ENCODE data around the gene AGAP2.
A peak's percentile ranks its signal among the peaks of the same experiment; 100 is the strongest.
"Not testable (repeated sequence)": the region's sequence is repeated elsewhere in the genome, so short reads cannot be mapped to it uniquely, and the experiment has no call there.

AGAP2 gene

GRCh38 chr12:57715036-57715748 is 23.4 kb downstream of the AGAP2 start:
- not testable (repeated sequence) for H3K9me3 ChIP-seq (ENCODE audit: control insufficient read depth, insufficient read depth, low read length); H3K27me3 ChIP-seq (ENCODE audit: control insufficient read depth, insufficient read depth, low read length); H3K36me3 ChIP-seq (ENCODE audit: control insufficient read depth, insufficient read depth, low read length); H3K9ac ChIP-seq (ENCODE audit: low read depth, low read length); H3K4me1 ChIP-seq (ENCODE audit: control insufficient read depth, insufficient read depth, low read length); H3K4me3 ChIP-seq (ENCODE audit: low read depth, low read length)

GRCh38 chr12:57713209-57713608 is 25.3 kb downstream of the AGAP2 start:
- Histone ChIP-seq H3K4me3 (ENCODE audit: low read depth, low read length) (no peak overlapping the region), H3K9ac (ENCODE audit: low read depth, low read length) (no peak overlapping the region), H3K36me3 (ENCODE audit: control insufficient read depth, insufficient read depth, low read length) (peaks cover 3% of the 10 kb centered on the region), H3K27me3 (ENCODE audit: control insufficient read depth, insufficient read depth, low read length) (no peaks in the 10 kb centered on the region), H3K9me3 (ENCODE audit: control insufficient read depth, insufficient read depth, low read length) (no peaks in the 10 kb centered on the region), H3K4me1 (ENCODE audit: control insufficient read depth, insufficient read depth, low read length) (no peaks in the 10 kb centered on the region)

GRCh38 chr12:57712701-57713100 is 25.8 kb downstream of the AGAP2 start:
- no peaks in the 10 kb centered on the region for H3K9me3 ChIP-seq (ENCODE audit: control insufficient read depth, insufficient read depth, low read length)
- peaks cover 3% of the 10 kb centered on the region for H3K36me3 ChIP-seq (ENCODE audit: control insufficient read depth, insufficient read depth, low read length)
- no peaks in the 10 kb centered on the region for H3K27me3 ChIP-seq (ENCODE audit: control insufficient read depth, insufficient read depth, low read length)
- H3K4me1 ChIP-seq (ENCODE audit: control insufficient read depth, insufficient read depth, low read length) = no peaks in the 10 kb centered on the region
- H3K9ac ChIP-seq (ENCODE audit: low read depth, low read length) = no peak overlapping the region
- H3K4me3 ChIP-seq (ENCODE audit: low read depth, low read length) = no peak overlapping the region

- Histone ChIP-seq H3K4me1 (ENCODE audit: control insufficient read depth, insufficient read depth, low read length) (no peaks in the 10 kb centered on the region), H3K4me3 (ENCODE audit: low read depth, low read length) (no peak overlapping the region), H3K27me3 (ENCODE audit: control insufficient read depth, insufficient read depth, low read length) (no peaks in the 10 kb centered on the region), H3K9me3 (ENCODE audit: control insufficient read depth, insufficient read depth, low read length) (no peaks in the 10 kb centered on the region), H3K9ac (ENCODE audit: low read depth, low read length) (no peak overlapping the region), H3K36me3 (ENCODE audit: control insufficient read depth, insufficient read depth, low read length) (no peaks in the 10 kb centered on the region)
These were observed 30.2 kb downstream of the AGAP2 start for GRCh38 chr12:57708296-57708695.

- Histone ChIP-seq H3K9me3 (ENCODE audit: control insufficient read depth, insufficient read depth, low read length) (no peaks in the 10 kb centered on the region), H3K36me3 (ENCODE audit: control insufficient read depth, insufficient read depth, low read length) (no peaks in the 10 kb centered on the region), H3K27me3 (ENCODE audit: control insufficient read depth, insufficient read depth, low read length) (no peaks in the 10 kb centered on the region), H3K4me1 (ENCODE audit: control insufficient read depth, insufficient read depth, low read length) (no peaks in the 10 kb centered on the region), H3K9ac (ENCODE audit: low read depth, low read length) (no peak overlapping the region), H3K4me3 (ENCODE audit: low read depth, low read length) (no peak overlapping the region)
These were observed 31.3 kb downstream of the AGAP2 start for GRCh38 chr12:57707250-57707649.

GRCh38 chr12:57700317-57700716 is 38.2 kb downstream of the AGAP2 start:
- Histone ChIP-seq H3K9me3 (ENCODE audit: control insufficient read depth, insufficient read depth, low read length) (no peaks in the 10 kb centered on the region), H3K36me3 (ENCODE audit: control insufficient read depth, insufficient read depth, low read length) (no peaks in the 10 kb centered on the region), H3K4me3 (ENCODE audit: low read depth, low read length) (no peak overlapping the region), H3K27me3 (ENCODE audit: control insufficient read depth, insufficient read depth, low read length) (no peaks in the 10 kb centered on the region), H3K9ac (ENCODE audit: low read depth, low read length) (no peak overlapping the region), H3K4me1 (ENCODE audit: control insufficient read depth, insufficient read depth, low read length) (no peaks in the 10 kb centered on the region)

- Histone ChIP-seq H3K36me3 (ENCODE audit: control insufficient read depth, insufficient read depth, low read length) (no peaks in the 10 kb centered on the region), H3K4me3 (ENCODE audit: low read depth, low read length) (no peak overlapping the region), H3K9ac (ENCODE audit: low read depth, low read length) (no peak overlapping the region), H3K27me3 (ENCODE audit: control insufficient read depth, insufficient read depth, low read length) (no peaks in the 10 kb centered on the region), H3K4me1 (ENCODE audit: control insufficient read depth, insufficient read depth, low read length) (no peaks in the 10 kb centered on the region), H3K9me3 (ENCODE audit: control insufficient read depth, insufficient read depth, low read length) (no peaks in the 10 kb centered on the region)
These were observed 40.1 kb downstream of the AGAP2 start for GRCh38 chr12:57698414-57698813.

- H3K36me3 ChIP-seq (ENCODE audit: control insufficient read depth, insufficient read depth, low read length) = no peaks in the 10 kb centered on the region
- H3K27me3 ChIP-seq (ENCODE audit: control insufficient read depth, insufficient read depth, low read length) = no peaks in the 10 kb centered on the region
- H3K4me1 ChIP-seq (ENCODE audit: control insufficient read depth, insufficient read depth, low read length) = no peaks in the 10 kb centered on the region
- H3K4me3 ChIP-seq (ENCODE audit: low read depth, low read length) = no peak overlapping the region
- no peak overlapping the region for H3K9ac ChIP-seq (ENCODE audit: low read depth, low read length)
- H3K9me3 ChIP-seq (ENCODE audit: control insufficient read depth, insufficient read depth, low read length) = no peaks in the 10 kb centered on the region
These were observed 41.5 kb downstream of the AGAP2 start for GRCh38 chr12:57697076-57697475.

GRCh38 chr12:57695770-57696432 is 42.6 kb downstream of the AGAP2 start:
- H3K9ac ChIP-seq (ENCODE audit: low read depth, low read length) = no peak overlapping the region
- no peaks in the 10 kb centered on the region for H3K9me3 ChIP-seq (ENCODE audit: control insufficient read depth, insufficient read depth, low read length)
- H3K27me3 ChIP-seq (ENCODE audit: control insufficient read depth, insufficient read depth, low read length) = no peaks in the 10 kb centered on the region
- no peak overlapping the region for H3K4me3 ChIP-seq (ENCODE audit: low read depth, low read length)
- no peaks in the 10 kb centered on the region for H3K36me3 ChIP-seq (ENCODE audit: control insufficient read depth, insufficient read depth, low read length)
- no peaks in the 10 kb centered on the region for H3K4me1 ChIP-seq (ENCODE audit: control insufficient read depth, insufficient read depth, low read length)

GRCh38 chr12:57694459-57695019 is 44.0 kb downstream of the AGAP2 start:
- H3K36me3 ChIP-seq (ENCODE audit: control insufficient read depth, insufficient read depth, low read length) = no peaks in the 10 kb centered on the region
- H3K27me3 ChIP-seq (ENCODE audit: control insufficient read depth, insufficient read depth, low read length) = peaks cover 3% of the 10 kb centered on the region

GRCh38 chr12:57693659-57694458 is 44.7 kb downstream of the AGAP2 start, which contains the start of gene OS9:
OS9 (plus strand) TSS chr12:57694132; CDS start chr12:57694162, 30 bp downstream.
- Histone ChIP-seq H3K4me3 (ENCODE audit: low read depth, low read length) (peak within 1 kb of the TSS; percentile 83), H3K27me3 (ENCODE audit: control insufficient read depth, insufficient read depth, low read length) (peaks cover 3% of the 10 kb centered on the region), H3K36me3 (ENCODE audit: control insufficient read depth, insufficient read depth, low read length) (no peaks in the 10 kb centered on the region), H3K4me1 (ENCODE audit: control insufficient read depth, insufficient read depth, low read length) (no peaks in the 10 kb centered on the region), H3K9me3 (ENCODE audit: control insufficient read depth, insufficient read depth, low read length) (no peaks in the 10 kb centered on the region), H3K9ac (ENCODE audit: low read depth, low read length) (peak within 1 kb of the TSS; percentile 55)

More at GRCh38 chr12:57694459-57695019, 44.0 kb downstream of the AGAP2 start:
- no peaks in the 10 kb centered on the region for H3K4me1 ChIP-seq (ENCODE audit: control insufficient read depth, insufficient read depth, low read length)
- peak overlapping the region; percentile 83 for H3K4me3 ChIP-seq (ENCODE audit: low read depth, low read length)
- H3K9me3 ChIP-seq (ENCODE audit: control insufficient read depth, insufficient read depth, low read length) = no peaks in the 10 kb centered on the region
- peak overlapping the region; percentile 55 for H3K9ac ChIP-seq (ENCODE audit: low read depth, low read length)

Measured in iPS-15b (cell line).